ENCODE measurements around the gene KRTAP19-3.

The KRTAP19-3 gene

GRCh38 chr21:30448514-30448913 lies 43.3 kb downstream of the KRTAP19-3 start:
- TF ChIP-seq CTCF (IDR thresholded peaks at IDR 0.05; ENCODE audit: low read length, missing control alignments), result no peak
- no peak overlapping the region for H3K4me3 ChIP-seq (replicated peaks; ENCODE audit: low read depth, low read length)
- no peak for DNase-seq (ENCODE audit: low read depth)

- no peak for TF ChIP-seq CTCF (IDR thresholded peaks at IDR 0.05; ENCODE audit: low read length, missing control alignments)
- no peak overlapping the region for H3K4me3 ChIP-seq (replicated peaks; ENCODE audit: low read depth, low read length)
- DNase-seq (ENCODE audit: low read depth), result no peak
Measured at GRCh38 chr21:30447056-30447455, 44.8 kb downstream of the KRTAP19-3 start.

DNA sequence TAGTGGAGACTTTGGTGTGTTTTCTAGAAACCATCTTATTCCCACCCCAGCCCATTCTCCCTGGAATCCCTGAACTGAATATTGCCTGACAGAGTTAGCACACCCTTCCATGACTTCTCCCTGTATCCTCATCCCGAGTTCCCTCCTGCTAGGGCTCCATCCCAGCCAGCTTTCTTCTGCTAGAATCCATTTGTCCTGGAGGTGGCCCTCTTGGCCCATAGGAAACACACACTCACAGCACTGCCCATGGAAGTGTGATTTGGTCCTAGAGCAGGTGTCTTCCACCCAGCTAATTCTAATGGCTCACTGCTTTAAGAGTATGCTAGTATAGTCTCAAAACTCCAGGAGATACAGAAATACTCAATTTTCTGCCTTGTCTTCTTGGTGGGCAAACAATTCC lies 47.6 kb downstream of the KRTAP19-3 start:
- TF ChIP-seq CTCF (IDR thresholded peaks at IDR 0.05; ENCODE audit: low read length, missing control alignments), result no peak
- DNase-seq (ENCODE audit: low read depth), result no peak

GRCh38 chr21:30443226-30443625 lies 48.6 kb downstream of the KRTAP19-3 start:
- DNase-seq (ENCODE audit: low read depth), result no peak
- TF ChIP-seq CTCF (IDR thresholded peaks at IDR 0.05; ENCODE audit: low read length, missing control alignments), result no peak
- H3K4me3 ChIP-seq (replicated peaks; ENCODE audit: low read depth, low read length), result no peak overlapping the region

More for the DNA sequence above, 47.6 kb downstream of the KRTAP19-3 start:
- no peak overlapping the region for H3K4me3 ChIP-seq (replicated peaks; ENCODE audit: low read depth, low read length)

Measured in fibroblast of pulmonary artery (primary cell).